Measurements from ENCODE around the gene PAPPA2. TPM values are rescaled to one million over a fixed set of nuclear protein-coding genes. Genes with fewer than 3 reads are reported as not detected.

PAPPA2 gene
- total and polyA plus RNA-seq, 2 of the 8 experiments (the other 6 are each of a cell fraction or from before 2014, with no cell fraction given): 0.08 to 0.88 TPM

DNA sequence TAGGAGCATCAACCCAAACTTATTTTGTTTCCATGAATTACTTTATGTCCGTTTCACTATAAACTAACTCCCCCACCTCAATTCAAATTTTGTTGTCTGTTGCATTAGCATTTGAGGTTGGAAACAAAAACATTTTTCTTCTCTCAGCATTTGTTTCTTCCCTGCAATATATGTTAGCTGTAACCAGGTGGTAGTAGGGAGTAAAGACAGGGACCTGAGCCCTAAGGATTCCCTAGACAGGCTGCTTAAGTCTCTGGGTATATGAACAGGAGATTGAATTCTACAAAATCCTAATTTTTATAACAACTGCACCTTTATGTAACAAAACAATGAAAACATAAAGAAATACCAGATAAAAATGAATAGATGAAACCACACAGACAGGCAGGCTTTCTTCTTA lies 242.6 kb downstream of the PAPPA2 start:
- H3K9me3 ChIP-seq (ENCODE audit: insufficient read depth in 2 of 2, low read depth in 1 of 2, low read length in 1 of 2): no peaks in the 10 kb centered on the region
- H3K36me3 ChIP-seq (ENCODE audit: control insufficient read depth in 2 of 4, insufficient read depth in 4 of 4, low read length in 3 of 4): no peaks in the 10 kb centered on the region
- no peaks in the 10 kb centered on the region; a peak in 1 of 7 replicates for H3K27me3 ChIP-seq (replicated peaks in 1 of 4; ENCODE audit: control insufficient read depth in 3 of 4, extremely low read depth in 1 of 4, insufficient read depth in 3 of 4, low read length in 3 of 4)
- H2BK12ac ChIP-seq (ENCODE audit: low read depth, low read length): no peak overlapping the region
- ChIA-PET CTCF (ENCODE audit: partially characterized antibody) (interaction anchor here (0.6 to 3.2 kb wide), 20 partner anchors 8 to 177 kb away, joined by 3 to 16 read pairs (median 4); no protein-coding TSS in a partner anchor), POLR2A (ENCODE audit: partially characterized antibody) (no interaction called here)
- H3K79me2 ChIP-seq (ENCODE audit: control insufficient read depth in 1 of 2, insufficient read depth in 2 of 2, low read length in 2 of 2): no peaks in the 10 kb centered on the region
- no peak overlapping the region for H2BK15ac ChIP-seq (ENCODE audit: low read length)
- H4K91ac ChIP-seq (replicated peaks; ENCODE audit: insufficient read length, low read length): no peak overlapping the region
- no peak overlapping the region for H3K18ac ChIP-seq (ENCODE audit: extremely low read depth, low read length)
- H3K14ac ChIP-seq (ENCODE audit: insufficient read length): no peak overlapping the region
- no peak overlapping the region for H2BK120ac ChIP-seq (replicated peaks; ENCODE audit: low read depth, low read length)
- 88% methylated on average over 1 of the region's 1 CpG; no CpG with 5 or more reads in 1 of the 2 experiments for WGBS, 2 experiments (ENCODE audit: extremely low coverage in 1 of 2, insufficient coverage in 1 of 2, insufficient read length in 1 of 2, insufficient replicate concordance in 2 of 2, low coverage in 1 of 2, low lambda C conversion rate in 2 of 2, missing lambda C conversion rate in 1 of 2)
- H3K56ac ChIP-seq (replicated peaks; ENCODE audit: insufficient read length, low read depth, low read length): no peak overlapping the region
- TF ChIP-seq, protein P1, sequence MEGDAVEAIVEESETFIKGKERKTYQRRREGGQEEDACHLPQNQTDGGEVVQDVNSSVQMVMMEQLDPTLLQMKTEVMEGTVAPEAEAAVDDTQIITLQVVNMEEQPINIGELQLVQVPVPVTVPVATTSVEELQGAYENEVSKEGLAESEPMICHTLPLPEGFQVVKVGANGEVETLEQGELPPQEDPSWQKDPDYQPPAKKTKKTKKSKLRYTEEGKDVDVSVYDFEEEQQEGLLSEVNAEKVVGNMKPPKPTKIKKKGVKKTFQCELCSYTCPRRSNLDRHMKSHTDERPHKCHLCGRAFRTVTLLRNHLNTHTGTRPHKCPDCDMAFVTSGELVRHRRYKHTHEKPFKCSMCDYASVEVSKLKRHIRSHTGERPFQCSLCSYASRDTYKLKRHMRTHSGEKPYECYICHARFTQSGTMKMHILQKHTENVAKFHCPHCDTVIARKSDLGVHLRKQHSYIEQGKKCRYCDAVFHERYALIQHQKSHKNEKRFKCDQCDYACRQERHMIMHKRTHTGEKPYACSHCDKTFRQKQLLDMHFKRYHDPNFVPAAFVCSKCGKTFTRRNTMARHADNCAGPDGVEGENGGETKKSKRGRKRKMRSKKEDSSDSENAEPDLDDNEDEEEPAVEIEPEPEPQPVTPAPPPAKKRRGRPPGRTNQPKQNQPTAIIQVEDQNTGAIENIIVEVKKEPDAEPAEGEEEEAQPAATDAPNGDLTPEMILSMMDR (IDR thresholded peaks at IDR 0.05; ENCODE audit: control extremely low read depth in 1 of 3, insufficient read depth in 1 of 3, low read depth in 1 of 3, low read length in 3 of 3): peak in 1 of 3 experiments; percentile 11; a peak in 1 of 4 replicates
- TF ChIP-seq, protein P2, sequence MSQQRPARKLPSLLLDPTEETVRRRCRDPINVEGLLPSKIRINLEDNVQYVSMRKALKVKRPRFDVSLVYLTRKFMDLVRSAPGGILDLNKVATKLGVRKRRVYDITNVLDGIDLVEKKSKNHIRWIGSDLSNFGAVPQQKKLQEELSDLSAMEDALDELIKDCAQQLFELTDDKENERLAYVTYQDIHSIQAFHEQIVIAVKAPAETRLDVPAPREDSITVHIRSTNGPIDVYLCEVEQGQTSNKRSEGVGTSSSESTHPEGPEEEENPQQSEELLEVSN (IDR thresholded peaks at IDR 0.05): no peak
- TF ChIP-seq KDM4A (IDR thresholded peaks at IDR 0.05; ENCODE audit: low read depth, low read length, severe bottlenecking) (no peak), RAD21 (IDR thresholded peaks at IDR 0.05 in 1 of 2, conservative IDR thresholded peaks at IDR 0.05 in 1 of 2; ENCODE audit: low read depth in 2 of 2, low read length in 2 of 2) (0 out of 4 replicates have a peak, but pooled peaks have one; percentile 7 to 10), TEAD4 (IDR thresholded peaks at IDR 0.05; ENCODE audit: low read depth, low read length) (no peak)
- H2BK20ac ChIP-seq (ENCODE audit: low read length): no peak overlapping the region
- FAIRE-seq (no peak), DNase-seq (ENCODE audit: low read depth in 1 of 2, low spot score in 2 of 2) (no peak)
- no peaks in the 10 kb centered on the region for H3K4me1 ChIP-seq (replicated peaks in 1 of 4; ENCODE audit: control insufficient read depth in 3 of 4, insufficient read depth in 4 of 4, low read length in 3 of 4)
- H3K4me3 ChIP-seq (ENCODE audit: extremely low read depth in 1 of 4, insufficient read depth in 2 of 4, low read depth in 3 of 4, low read length in 4 of 4): no peak overlapping the region
- H3K27ac ChIP-seq (ENCODE audit: low read depth, low read length): no peak overlapping the region
- H4K5ac ChIP-seq (ENCODE audit: insufficient read length, low read depth, low read length): no peak overlapping the region
- H3K4ac ChIP-seq (replicated peaks; ENCODE audit: insufficient read length, low read depth, low read length): no peak overlapping the region
- no peak overlapping the region for H3K4me2 ChIP-seq (ENCODE audit: insufficient read depth in 1 of 2, low read depth in 2 of 2, low read length in 2 of 2)
- no peaks in the 10 kb centered on the region for H3K79me1 ChIP-seq (ENCODE audit: low read depth, low read length)
- H4K8ac ChIP-seq (ENCODE audit: extremely low read depth, insufficient read depth, low read length): no peak overlapping the region
- H3K9ac ChIP-seq (replicated peaks in 1 of 4; ENCODE audit: extremely low read depth in 1 of 4, low read depth in 3 of 4, low read length in 3 of 4): no peak overlapping the region
- H4K20me1 ChIP-seq (replicated peaks in 1 of 2; ENCODE audit: control insufficient read depth in 1 of 2, insufficient read depth in 2 of 2, low read length in 2 of 2): no peaks in the 10 kb centered on the region
- no peak overlapping the region for H2BK5ac ChIP-seq (ENCODE audit: low read depth, low read length)
- H3K23me2 ChIP-seq (ENCODE audit: low read depth, low read length): no peaks in the 10 kb centered on the region
- no peak overlapping the region for H2AK5ac ChIP-seq (ENCODE audit: low read depth, low read length)
- H2AFZ ChIP-seq (ENCODE audit: low read length): no peak overlapping the region
- no peak overlapping the region for H3K23ac ChIP-seq (ENCODE audit: insufficient read length)
